CD14-positive monocyte (primary cell): Measurements from ENCODE around the gene PLEKHS1. TPM values are rescaled to one million over a fixed set of nuclear protein-coding genes. Genes with fewer than 3 reads are reported as not detected.
A peak's percentile ranks its signal among the peaks of the same experiment; 100 is the strongest.

ENCODE experiments used
- DNase-seq, 3 donors: peaks; one replicate each; pipeline ENCODE4 v3.0.0-alpha.2; 2011 to 2022
- H2AFZ ChIP-seq: 2 replicates; pipeline ENCODE4 v1.6.0; 2012; ENCODE audit warnings: mild to moderate bottlenecking, low read depth, low read length, inconsistent platforms; ENCODE audit not compliant: insufficient read depth, poor library complexity, severe bottlenecking
- H3K27ac ChIP-seq, 2 donors: 1 replicate in 1 of 2; 2 replicates in 1 of 2; pipeline ENCODE4 v1.5.1; 2012 to 2013; ENCODE audit warnings: low read length in 2 of 2, control low read depth in 1 of 2, inconsistent platforms in 1 of 2, low read depth in 1 of 2, mild to moderate bottlenecking in 1 of 2
- H3K27me3 ChIP-seq, 2 donors: one replicate each; pipeline versions ENCODE4 v1.6.0 to v1.6.1; 2011 to 2013; ENCODE audit warnings: low read length in 2 of 2; ENCODE audit not compliant: control insufficient read depth in 2 of 2, insufficient read depth in 2 of 2
- H3K36me3 ChIP-seq, 2 donors: replicated peaks in 1 of 2; 1 replicate in 1 of 2; 2 replicates in 1 of 2; pipeline versions ENCODE4 v1.5.1 to v1.6.1; 2012 to 2013; ENCODE audit warnings: low read length in 2 of 2, control low read depth in 1 of 2, inconsistent platforms in 1 of 2, mild to moderate bottlenecking in 1 of 2; ENCODE audit not compliant: insufficient read depth in 2 of 2, control insufficient read depth in 1 of 2
- H3K4me1 ChIP-seq, 2 donors: 1 replicate in 1 of 2; 2 replicates in 1 of 2; pipeline versions ENCODE4 v1.5.1 to v1.6.1; 2012 to 2013; ENCODE audit warnings: low read length in 2 of 2, control low read depth in 1 of 2, inconsistent platforms in 1 of 2, mild to moderate bottlenecking in 1 of 2, moderate library complexity in 1 of 2; ENCODE audit not compliant: insufficient read depth in 2 of 2, control insufficient read depth in 1 of 2
- H3K4me2 ChIP-seq: replicated peaks from 2 replicates; pipeline ENCODE3; 2012; ENCODE audit warnings: low read length, moderate library complexity, mild to moderate bottlenecking; ENCODE audit not compliant: poor library complexity, severe bottlenecking; ENCODE audit errors: extremely low read depth
- H3K4me3 ChIP-seq, 3 experiments: fragments of 200-600 bp in 1 of 3; sonication (generic) in 1 of 3; replicated peaks in 1 of 3; 1 replicate in 2 of 3; 2 replicates in 1 of 3; pipeline ENCODE4 v1.5.1; 2011 to 2013; ENCODE audit warnings: low read length in 3 of 3, mild to moderate bottlenecking in 3 of 3, control low read depth in 2 of 3, low read depth in 2 of 3, inconsistent platforms in 1 of 3, moderate library complexity in 1 of 3
- H3K79me2 ChIP-seq: 2 replicates; pipeline ENCODE4 v1.6.0; 2012; ENCODE audit warnings: mild to moderate bottlenecking, control low read depth, inconsistent platforms, low read length, moderate library complexity; ENCODE audit not compliant: insufficient read depth
- H3K9ac ChIP-seq: 2 replicates; pipeline ENCODE4 v1.6.0; 2017; ENCODE audit warnings: low read length, mild to moderate bottlenecking; ENCODE audit not compliant: insufficient read depth, poor library complexity, severe bottlenecking
- H3K9me3 ChIP-seq, 2 donors: replicated peaks in 1 of 2; 1 replicate in 1 of 2; 2 replicates in 1 of 2; pipeline versions ENCODE4 v1.5.1 to v1.6.1; 2012 to 2013; ENCODE audit warnings: low read length in 2 of 2, control low read depth in 1 of 2; ENCODE audit not compliant: control insufficient read depth in 1 of 2, insufficient read depth in 1 of 2
- H4K20me1 ChIP-seq: 2 replicates; pipeline ENCODE4 v1.6.0; 2012; ENCODE audit warnings: mild to moderate bottlenecking, low read length, control low read depth, moderate library complexity; ENCODE audit not compliant: insufficient read depth
- H3K27ac Mint-ChIP-seq, 7 donors: one replicate each; pipeline ENCODE4 v1.8.0; 2020; ENCODE audit warnings: mild to moderate bottlenecking in 7 of 7, mixed read lengths in 7 of 7, moderate library complexity in 6 of 7, inconsistent platforms in 2 of 7
- H3K27me3 Mint-ChIP-seq, 3 donors: one replicate each; pipeline ENCODE4 v1.8.0; 2021 to 2022; ENCODE audit warnings: low read depth in 3 of 3, mild to moderate bottlenecking in 3 of 3, mixed read lengths in 3 of 3, moderate library complexity in 3 of 3, inconsistent platforms in 1 of 3
- H3K36me3 Mint-ChIP-seq, 2 donors: one replicate each; pipeline ENCODE4 v1.8.0; 2020; ENCODE audit warnings: mixed read lengths in 2 of 2, inconsistent platforms in 1 of 2, mild to moderate bottlenecking in 1 of 2
- H3K4me1 Mint-ChIP-seq: one replicate; pipeline ENCODE4 v1.8.0; 2020; ENCODE audit warnings: mild to moderate bottlenecking, mixed read lengths
- H3K4me3 Mint-ChIP-seq, 2 donors: one replicate each; pipeline ENCODE4 v1.8.0; 2020; ENCODE audit warnings: mild to moderate bottlenecking in 2 of 2, mixed read lengths in 2 of 2, moderate library complexity in 1 of 2
- H3K9me3 Mint-ChIP-seq, 7 donors: one replicate each; pipeline ENCODE4 v1.8.0; 2020 to 2022; ENCODE audit warnings: mixed read lengths in 7 of 7, mild to moderate bottlenecking in 6 of 7, moderate library complexity in 6 of 7, inconsistent platforms in 2 of 7
- CTCF ChIP-seq: fragments of 200-600 bp; IDR thresholded peaks from one replicate; pipeline ENCODE4 v1.8.0; 2022; ENCODE audit warnings: antibody characterized with exemption, mild to moderate bottlenecking
- WGBS: methylation state at CpG from one replicate; pipeline ENCODE4 v1.1.5; 2013; ENCODE audit warnings: missing lambda C conversion rate; ENCODE audit not compliant: insufficient coverage; 5-methylcytosine and 5-hydroxymethylcytosine counted together
- intact Hi-C, 2 donors: fragments of 100-400 bp; cut with micrococcal nuclease; formaldehyde crosslinking; loops; one replicate each; pipeline versions ENCODE4 v1.15.0 to v1.15.1; 2023
- polyA plus RNA-seq, 3 donors: library from polyadenylated mRNA; depleted of rRNA in 1 of 3; unstranded in 2 of 3; stranded (reverse) in 1 of 3; fragments of 300-500 nt in 2 of 3; fragments of >200 nt in 1 of 3; fragmentation: Illumina TruSeq in 2 of 3; gene quantifications; 1 replicate in 2 of 3; 2 replicates in 1 of 3; pipeline ENCODE4 v1.2.3, GENCODE V29; 2012 to 2021

The PLEKHS1 gene
- polyA plus RNA-seq, 3 donors: 0.08 TPM; not detected in 2

DNA sequence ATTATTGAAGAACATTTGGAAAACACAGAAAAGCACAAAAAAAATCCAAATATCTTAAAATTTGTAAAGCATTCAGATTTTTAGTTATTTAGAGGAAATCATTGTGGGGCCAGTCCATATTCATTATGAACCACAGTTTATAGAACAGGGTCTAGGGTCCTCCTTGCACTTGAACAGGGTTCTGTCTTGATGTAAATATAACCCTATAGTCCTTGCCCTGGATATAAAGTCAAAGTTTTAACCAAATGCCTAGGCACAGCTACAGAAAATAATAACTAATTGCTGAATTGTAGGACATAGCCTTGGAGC lies 46.2 kb upstream of the PLEKHS1 start:
- Histone ChIP-seq H3K27ac (no peak overlapping the region), H3K79me2 (no peaks in the 10 kb centered on the region), H2AFZ (no peak overlapping the region), H3K9me3 (no peaks in the 10 kb centered on the region), H3K4me3 (no peak overlapping the region), H3K4me2 (no peak overlapping the region), H3K9ac (no peak overlapping the region), H3K27me3 (no peaks in the 10 kb centered on the region), H3K36me3 (peaks cover 2 to 7% of the 10 kb centered on the region in 2 donors), H3K4me1 (no peaks in the 10 kb centered on the region), H4K20me1 (peaks cover 12% of the 10 kb centered on the region)
- Mint-ChIP-seq H3K27me3 (peaks cover 0 to 2% (median 0%) of the 10 kb centered on the region in 3 donors), H3K36me3 (peaks cover 22 to 31% of the 10 kb centered on the region in 2 donors), H3K4me3 (no peak overlapping the region), H3K4me1 (peaks cover 5% of the 10 kb centered on the region), H3K9me3 (no peaks in the 10 kb centered on the region), H3K27ac (peak overlapping the region in 1 of 7 donors; percentile 12)
- intact Hi-C loops: loop anchor here in 1 of 2 donors (10.0 kb wide), 1 partner anchor 410 kb away; no protein-coding TSS in a partner anchor
- DNase-seq: no peak
- peak; percentile 21 for TF ChIP-seq CTCF

DNA sequence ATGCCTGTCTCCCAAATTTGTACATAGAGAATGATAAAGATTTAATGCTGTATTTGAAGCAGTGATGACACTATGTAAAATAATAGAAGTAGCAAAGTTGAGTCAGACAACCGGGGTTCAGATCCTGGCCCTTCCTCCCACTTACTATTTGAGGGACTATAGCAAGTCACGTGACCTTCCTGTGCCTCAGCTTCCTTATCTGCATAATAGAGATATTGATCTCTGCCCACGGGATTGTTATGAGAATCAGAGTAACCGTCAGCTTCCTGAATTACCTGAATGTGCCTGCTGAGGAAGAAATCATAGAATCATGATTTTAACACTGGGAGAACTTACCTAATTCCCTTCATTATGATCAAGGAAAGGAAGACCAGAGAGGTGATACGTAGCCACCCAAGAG lies 44.9 kb upstream of the PLEKHS1 start:
- no peak overlapping the region for H3K27ac Mint-ChIP-seq
- no peaks in the 10 kb centered on the region for H3K9me3 Mint-ChIP-seq
- intact Hi-C loops: loop anchor here in 1 of 2 donors (10.0 kb wide), 1 partner anchor 408 kb away; no protein-coding TSS in a partner anchor
- WGBS: 100% methylated on average over 1 of the region's 5 CpGs
- H3K79me2 ChIP-seq: no peaks in the 10 kb centered on the region
- H4K20me1 ChIP-seq: peaks cover 17% of the 10 kb centered on the region
- H3K36me3 ChIP-seq: peaks cover 0 to 8% of the 10 kb centered on the region in 2 donors
- H3K4me1 Mint-ChIP-seq: peaks cover 5% of the 10 kb centered on the region
- DNase-seq: no peak
- H3K4me1 ChIP-seq: no peaks in the 10 kb centered on the region
- TF ChIP-seq CTCF: no peak
- peaks cover 16 to 29% of the 10 kb centered on the region in 2 donors for H3K36me3 Mint-ChIP-seq
- H2AFZ ChIP-seq: no peak overlapping the region
- H3K9me3 ChIP-seq: no peaks in the 10 kb centered on the region
- H3K27me3 Mint-ChIP-seq: peaks cover 0 to 2% (median 0%) of the 10 kb centered on the region in 3 donors
- H3K4me3 ChIP-seq: no peak overlapping the region
- no peaks in the 10 kb centered on the region for H3K27me3 ChIP-seq
- no peak overlapping the region for H3K4me2 ChIP-seq
- H3K4me3 Mint-ChIP-seq: no peak overlapping the region
- H3K27ac ChIP-seq: no peak overlapping the region
- no peak overlapping the region for H3K9ac ChIP-seq
